Adrenal gland (tissue), 12 donors: ENCODE measurements around the gene CCDC91. TPM values are rescaled to one million over a fixed set of nuclear protein-coding genes. Genes with fewer than 3 reads are reported as not detected.

ENCODE experiments used
- DNase-seq, 7 donors: peaks; one replicate each; pipeline ENCODE4 v3.0.0-alpha.2; 2019 to 2020
- H3K27ac ChIP-seq, 5 donors: fragments of 200-600 bp; sonication (generic) in 4 of 5; 1 replicate in 3 of 5; 2 replicates in 2 of 5; pipeline versions ENCODE4 v1.5.1 to v1.8.0; 2016 to 2020; ENCODE audit warnings: mild to moderate bottlenecking in 1 of 5
- H3K27me3 ChIP-seq: fragments of 200-600 bp; 2 replicates; pipeline ENCODE4 v1.8.0; 2021
- H3K36me3 ChIP-seq, 2 donors: fragments of 200-600 bp; replicated peaks in 1 of 2; 1 replicate in 1 of 2; 2 replicates in 1 of 2; pipeline versions ENCODE4 v1.5.1 to v1.8.0; 2018 to 2022
- H3K4me1 ChIP-seq, 2 donors: fragments of 200-600 bp; replicated peaks in 1 of 2; 1 replicate in 1 of 2; 2 replicates in 1 of 2; pipeline versions ENCODE4 v1.5.1 to v1.8.0; 2018 to 2021
- H3K4me3 ChIP-seq, 4 donors: fragments of 200-600 bp; sonication (generic) in 3 of 4; one replicate each; pipeline ENCODE4 v1.5.1; 2016 to 2018
- H3K9me3 ChIP-seq, 3 donors: fragments of 200-600 bp; sonication (generic) in 1 of 3; replicated peaks in 1 of 3; 1 replicate in 2 of 3; 2 replicates in 1 of 3; pipeline versions ENCODE4 v1.5.1 to v1.8.0; 2016 to 2021
- CTCF ChIP-seq, 6 experiments: fragments of 450-650 bp in 4 of 6; fragments of 200-600 bp in 2 of 6; sonication (generic) in 1 of 6; IDR thresholded peaks; 1 replicate in 5 of 6; 2 replicates in 1 of 6; pipeline versions ENCODE4 v1.5.1 to v1.8.0; 2016 to 2021; ENCODE audit warnings: antibody characterized with exemption in 6 of 6, mild to moderate bottlenecking in 2 of 6, moderate library complexity in 1 of 6
- POLR2A ChIP-seq, 2 donors: fragments of 450-650 bp; IDR thresholded peaks; one replicate each; pipeline ENCODE4 v1.6.1; 2017; ENCODE audit warnings: antibody characterized with exemption in 2 of 2, mild to moderate bottlenecking in 2 of 2, moderate library complexity in 1 of 2
- WGBS, 4 donors: extraction: QIAGEN DNeasy Blood & Tissue Kit in 2 of 4; methylation state at CpG; one replicate each; pipeline versions ENCODE4 v1.1.5 to v1.1.7; 2013 to 2017; 5-methylcytosine and 5-hydroxymethylcytosine counted together
- intact Hi-C, 2 donors: fragments of 100-400 bp; cut with DNase I; formaldehyde crosslinking; loops; one replicate each; pipeline versions ENCODE4 v1.14.1 to v1.15.0; 2022 to 2023
- polyA plus RNA-seq, 3 donors: library from polyadenylated mRNA; stranded (reverse); fragments of 200-250 nt in 2 of 3; fragments of 350-450 nt in 1 of 3; fragmentation: Illumina TruSeq in 1 of 3; extraction: RNeasy Lipid Tissue Mini Kit (QIAGEN cat#74804) in 1 of 3; gene quantifications; one replicate each; pipeline ENCODE4 v1.2.3, GENCODE V29; 2013 to 2014
- total RNA-seq, 9 donors: library from RNA; depleted of rRNA in 4 of 9; stranded (reverse); fragments of >200 nt in 4 of 9; fragments of 120-200 nt in 1 of 9; fragmentation: NEBNext Ultra II Directional in 1 of 9; extraction: Animal tissue kit (Norgen Biotek cat#: 25700) in 1 of 9; gene quantifications; one replicate each; pipeline versions ENCODE4 v1.1.0 to v1.2.4, GENCODE V29; 2013 to 2023
- donor health status: healthy with polysubstance abuse.
- donor health status: Bipolar disorder and iron deficiency.
- donor health status: DM: yes; HTN: yes; CAD: no.
- donor health status: DM: no; HTN: no; CAD: no.
- donor health status: DM: no; HTN: no; CAD: no.
- donor health status: DM: yes; HTN: yes; CAD: no.

CCDC91 gene
- total and polyA plus RNA-seq, 12 donors = 9.1 to 56.7 (median 33.1) TPM

- H3K27ac ChIP-seq = no peak overlapping the region
- H3K4me1 ChIP-seq = no peaks in the 10 kb centered on the region
- no peaks in the 10 kb centered on the region for H3K9me3 ChIP-seq
- H3K4me3 ChIP-seq = no peak overlapping the region
- TF ChIP-seq POLR2A (IDR thresholded peaks at IDR 0.05) = no peak
- TF ChIP-seq CTCF (IDR thresholded peaks at IDR 0.05) = no peak
- intact Hi-C loops = no loop called here
- DNase-seq = no peak
- H3K27me3 ChIP-seq = no peaks in the 10 kb centered on the region
- no peaks in the 10 kb centered on the region for H3K36me3 ChIP-seq
Measured at GRCh38 chr12:28240853-28241252, 50.6 kb downstream of the CCDC91 start.

GRCh38 chr12:28242129-28242495 lies 51.9 kb downstream of the CCDC91 start:
- WGBS, 4 donors = 93 to 95% (median 94%) methylated on average over 2 of the region's 2 CpGs
- no peak overlapping the region for H3K27ac ChIP-seq
- intact Hi-C loops = no loop called here
- no peak for DNase-seq
- no peak overlapping the region for H3K4me3 ChIP-seq
- H3K36me3 ChIP-seq = no peaks in the 10 kb centered on the region
- H3K9me3 ChIP-seq = no peaks in the 10 kb centered on the region
- no peaks in the 10 kb centered on the region for H3K4me1 ChIP-seq
- H3K27me3 ChIP-seq = no peaks in the 10 kb centered on the region
- no peak for TF ChIP-seq CTCF (IDR thresholded peaks at IDR 0.05)

- H3K27me3 ChIP-seq = no peaks in the 10 kb centered on the region
- TF ChIP-seq POLR2A (IDR thresholded peaks at IDR 0.05) (no peak), CTCF (IDR thresholded peaks at IDR 0.05) (no peak)
- H3K4me1 ChIP-seq = no peaks in the 10 kb centered on the region
- no peaks in the 10 kb centered on the region for H3K36me3 ChIP-seq
- no peak overlapping the region for H3K27ac ChIP-seq
- WGBS, 4 donors = 82 to 92% (median 89%) methylated on average over 9 of the region's 9 CpGs
- peak in 1 of 7 donors; percentile 3 for DNase-seq
- no peaks in the 10 kb centered on the region for H3K9me3 ChIP-seq
- intact Hi-C loops = no loop called here
- no peak overlapping the region for H3K4me3 ChIP-seq
Measured at GRCh38 chr12:28242496-28243309, 52.4 kb downstream of the CCDC91 start.

GRCh38 chr12:28243310-28243633 lies 53.0 kb downstream of the CCDC91 start:
- intact Hi-C loops = no loop called here
- Histone ChIP-seq H3K9me3 (no peaks in the 10 kb centered on the region), H3K4me3 (no peak overlapping the region), H3K27ac (no peak overlapping the region), H3K4me1 (no peaks in the 10 kb centered on the region), H3K27me3 (no peaks in the 10 kb centered on the region), H3K36me3 (no peaks in the 10 kb centered on the region)
- no peak for DNase-seq
- WGBS, 4 donors = 88 to 97% (median 89%) methylated on average over 2 of the region's 2 CpGs
- TF ChIP-seq POLR2A (IDR thresholded peaks at IDR 0.05) = no peak
- no peak for TF ChIP-seq CTCF (IDR thresholded peaks at IDR 0.05)
